ENCODE measurements around the gene KCNB1. TPM values are rescaled to one million over a fixed set of nuclear protein-coding genes. Genes with fewer than 3 reads are reported as not detected.

KCNB1 gene
- total RNA-seq, 1 donor from 2014 or later = 0.41 TPM

- intact Hi-C loops (cut with DNase I) = no loop called here
- no peak overlapping the region for H3K27ac ChIP-seq
- TF ChIP-seq CTCF (IDR thresholded peaks at IDR 0.05) = no peak
- no peak overlapping the region for H3K4me3 ChIP-seq
- peaks cover 10% of the 10 kb centered on the region for H3K4me1 ChIP-seq
- H3K9me3 ChIP-seq = no peaks in the 10 kb centered on the region
- no peaks in the 10 kb centered on the region for H3K36me3 ChIP-seq
- DNase-seq (no peak), ATAC-seq (no peak)
- peaks cover 9% of the 10 kb centered on the region for H3K27me3 ChIP-seq
Measured at GRCh38 chr20:49444553-49444990, 37.9 kb downstream of the KCNB1 start.

GRCh38 chr20:49437057-49437456, 45.4 kb downstream of the KCNB1 start:
- no peaks in the 10 kb centered on the region for H3K4me1 ChIP-seq
- intact Hi-C loops (cut with DNase I) = no loop called here
- no peak for ATAC-seq
- H3K36me3 ChIP-seq = no peaks in the 10 kb centered on the region
- H3K27ac ChIP-seq = no peak overlapping the region
- peaks cover 7% of the 10 kb centered on the region for H3K27me3 ChIP-seq
- no peak for DNase-seq
- no peak overlapping the region for H3K4me3 ChIP-seq
- H3K9me3 ChIP-seq = no peaks in the 10 kb centered on the region
- TF ChIP-seq CTCF (IDR thresholded peaks at IDR 0.05) = no peak

- Histone ChIP-seq H3K4me3 (no peak overlapping the region), H3K27ac (no peak overlapping the region), H3K9me3 (no peaks in the 10 kb centered on the region), H3K27me3 (peaks cover 7% of the 10 kb centered on the region), H3K4me1 (no peaks in the 10 kb centered on the region), H3K36me3 (no peaks in the 10 kb centered on the region)
- TF ChIP-seq CTCF (IDR thresholded peaks at IDR 0.05) = no peak
- intact Hi-C loops (cut with DNase I) = no loop called here
- DNase-seq = no peak
- no peak for ATAC-seq
Measured at GRCh38 chr20:49435639-49436038, 46.8 kb downstream of the KCNB1 start.

- Histone ChIP-seq H3K36me3 (no peaks in the 10 kb centered on the region), H3K27me3 (no peaks in the 10 kb centered on the region), H3K9me3 (no peaks in the 10 kb centered on the region), H3K27ac (no peak overlapping the region), H3K4me3 (no peak overlapping the region), H3K4me1 (no peaks in the 10 kb centered on the region)
- ATAC-seq (no peak), DNase-seq (no peak)
- intact Hi-C loops (cut with DNase I) = no loop called here
- TF ChIP-seq CTCF (IDR thresholded peaks at IDR 0.05) = no peak
Measured at GRCh38 chr20:49433333-49433732, 49.1 kb downstream of the KCNB1 start.

GRCh38 chr20:49432550-49432949, 49.9 kb downstream of the KCNB1 start:
- intact Hi-C loops (cut with DNase I) = no loop called here
- Histone ChIP-seq H3K4me3 (no peak overlapping the region), H3K27me3 (no peaks in the 10 kb centered on the region), H3K36me3 (no peaks in the 10 kb centered on the region), H3K4me1 (no peaks in the 10 kb centered on the region), H3K27ac (no peak overlapping the region), H3K9me3 (no peaks in the 10 kb centered on the region)
- no peak for TF ChIP-seq CTCF (IDR thresholded peaks at IDR 0.05)
- DNase-seq (no peak), ATAC-seq (no peak)

- no peaks in the 10 kb centered on the region for H3K9me3 ChIP-seq
- no peaks in the 10 kb centered on the region for H3K4me1 ChIP-seq
- DNase-seq = no peak
- intact Hi-C loops (cut with DNase I) = no loop called here
- no peaks in the 10 kb centered on the region for H3K27me3 ChIP-seq
- H3K27ac ChIP-seq = no peak overlapping the region
- no peak for TF ChIP-seq CTCF (IDR thresholded peaks at IDR 0.05)
- H3K4me3 ChIP-seq = no peak overlapping the region
- H3K36me3 ChIP-seq = no peaks in the 10 kb centered on the region
- ATAC-seq = no peak
Measured at GRCh38 chr20:49431329-49431728, 51.1 kb downstream of the KCNB1 start.

Measured in upper lobe of right lung (tissue), 1 donor.